ENCODE data around the gene HTR4. TPM values are rescaled to one million over a fixed set of nuclear protein-coding genes. Genes with fewer than 3 reads are reported as not detected.

Gene HTR4
- total and polyA plus RNA-seq, 2 donors from 2014 or later: 0.22 TPM; not detected in 1

GRCh38 chr5:148540647-148541046, 113.7 kb downstream of the HTR4 start:
- TF ChIP-seq, protein P1, sequence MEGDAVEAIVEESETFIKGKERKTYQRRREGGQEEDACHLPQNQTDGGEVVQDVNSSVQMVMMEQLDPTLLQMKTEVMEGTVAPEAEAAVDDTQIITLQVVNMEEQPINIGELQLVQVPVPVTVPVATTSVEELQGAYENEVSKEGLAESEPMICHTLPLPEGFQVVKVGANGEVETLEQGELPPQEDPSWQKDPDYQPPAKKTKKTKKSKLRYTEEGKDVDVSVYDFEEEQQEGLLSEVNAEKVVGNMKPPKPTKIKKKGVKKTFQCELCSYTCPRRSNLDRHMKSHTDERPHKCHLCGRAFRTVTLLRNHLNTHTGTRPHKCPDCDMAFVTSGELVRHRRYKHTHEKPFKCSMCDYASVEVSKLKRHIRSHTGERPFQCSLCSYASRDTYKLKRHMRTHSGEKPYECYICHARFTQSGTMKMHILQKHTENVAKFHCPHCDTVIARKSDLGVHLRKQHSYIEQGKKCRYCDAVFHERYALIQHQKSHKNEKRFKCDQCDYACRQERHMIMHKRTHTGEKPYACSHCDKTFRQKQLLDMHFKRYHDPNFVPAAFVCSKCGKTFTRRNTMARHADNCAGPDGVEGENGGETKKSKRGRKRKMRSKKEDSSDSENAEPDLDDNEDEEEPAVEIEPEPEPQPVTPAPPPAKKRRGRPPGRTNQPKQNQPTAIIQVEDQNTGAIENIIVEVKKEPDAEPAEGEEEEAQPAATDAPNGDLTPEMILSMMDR (IDR thresholded peaks at IDR 0.05; ENCODE audit: borderline replicate concordance, extremely low read depth, insufficient read depth): no peak
- H3K9me3 ChIP-seq (ENCODE audit: control insufficient read depth in 2 of 3, insufficient read depth in 1 of 3, low read length in 3 of 3): no peaks in the 10 kb centered on the region
- no peaks in the 10 kb centered on the region for H3K36me3 ChIP-seq (ENCODE audit: control insufficient read depth in 2 of 3, insufficient read depth in 3 of 3, low read length in 3 of 3)
- no peaks in the 10 kb centered on the region for H3K27me3 ChIP-seq (ENCODE audit: control insufficient read depth, insufficient read depth, low read length)
- H3K4me1 ChIP-seq (ENCODE audit: control insufficient read depth in 2 of 3, insufficient read depth in 2 of 3, low read depth in 1 of 3, low read length in 3 of 3): no peaks in the 10 kb centered on the region
- H3K27ac ChIP-seq (ENCODE audit: low read depth in 2 of 2, low read length in 2 of 2): no peak overlapping the region
- DNase-seq: no peak
- no peak overlapping the region for H3K4me3 ChIP-seq (ENCODE audit: low read length in 3 of 3)
- H3K9ac ChIP-seq (ENCODE audit: low read length in 3 of 3): no peak overlapping the region
- FAIRE-seq: no peak
- intact Hi-C loops (cut with DNase I): no loop called here

DNA sequence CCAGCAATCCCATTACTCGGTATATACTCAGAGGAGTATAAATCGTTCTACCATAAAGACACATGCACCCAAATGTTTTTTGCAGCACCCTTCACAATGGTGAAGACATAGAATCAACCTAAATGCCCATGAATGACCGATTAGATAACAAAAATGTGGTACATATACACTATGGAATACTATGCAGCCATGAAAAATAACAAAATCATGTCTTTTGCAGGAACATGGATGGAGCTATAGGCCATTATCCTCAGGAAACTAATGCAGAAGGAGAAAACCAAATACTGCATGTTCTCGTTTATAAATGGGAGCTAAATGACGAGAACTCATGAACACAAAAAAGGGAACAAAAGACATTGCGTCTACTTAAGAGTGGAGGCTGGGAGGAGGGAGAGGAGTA, 114.5 kb downstream of the HTR4 start:
- no peak overlapping the region for H3K27ac ChIP-seq (ENCODE audit: low read depth in 2 of 2, low read length in 2 of 2)
- H3K27me3 ChIP-seq (ENCODE audit: control insufficient read depth, insufficient read depth, low read length): no peaks in the 10 kb centered on the region
- no peaks in the 10 kb centered on the region for H3K36me3 ChIP-seq (ENCODE audit: control insufficient read depth in 2 of 3, insufficient read depth in 3 of 3, low read length in 3 of 3)
- H3K4me3 ChIP-seq (ENCODE audit: low read length in 3 of 3): no peak overlapping the region
- no peak for FAIRE-seq
- TF ChIP-seq, protein P1 (IDR thresholded peaks at IDR 0.05; ENCODE audit: borderline replicate concordance, extremely low read depth, insufficient read depth): no peak
- no peak for DNase-seq
- intact Hi-C loops (cut with DNase I): no loop called here
- H3K9me3 ChIP-seq (ENCODE audit: control insufficient read depth in 2 of 3, insufficient read depth in 1 of 3, low read length in 3 of 3): peaks cover 0 to 6% (median 0%) of the 10 kb centered on the region in 3 donors
- H3K4me1 ChIP-seq (ENCODE audit: control insufficient read depth in 2 of 3, insufficient read depth in 2 of 3, low read depth in 1 of 3, low read length in 3 of 3): no peaks in the 10 kb centered on the region
- H3K9ac ChIP-seq (ENCODE audit: low read length in 3 of 3): no peak overlapping the region

DNA sequence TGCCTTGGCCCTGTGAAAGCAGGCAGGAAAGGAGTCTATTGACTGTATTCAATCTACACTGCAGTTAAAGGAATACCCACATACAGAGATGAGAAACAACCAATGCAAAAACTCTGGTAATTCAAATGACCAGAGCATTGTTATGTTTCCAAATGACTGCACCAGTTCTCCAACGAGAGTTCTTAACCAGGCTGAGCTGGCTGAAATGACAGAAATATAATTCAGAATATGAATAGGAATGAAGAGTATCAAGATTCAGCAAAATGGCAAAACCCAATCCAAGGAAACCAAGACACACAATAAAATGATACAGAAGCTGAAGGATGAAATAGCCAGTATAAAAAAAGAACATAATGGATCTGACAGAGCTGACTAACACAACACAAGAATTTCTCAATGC, 119.1 kb downstream of the HTR4 start:
- Histone ChIP-seq H3K9ac (ENCODE audit: low read length in 3 of 3) (no peak overlapping the region), H3K4me1 (ENCODE audit: control insufficient read depth in 2 of 3, insufficient read depth in 2 of 3, low read depth in 1 of 3, low read length in 3 of 3) (no peaks in the 10 kb centered on the region), H3K27ac (ENCODE audit: low read depth in 2 of 2, low read length in 2 of 2) (no peak overlapping the region), H3K27me3 (ENCODE audit: control insufficient read depth, insufficient read depth, low read length) (no peaks in the 10 kb centered on the region), H3K36me3 (ENCODE audit: control insufficient read depth in 2 of 3, insufficient read depth in 3 of 3, low read length in 3 of 3) (no peaks in the 10 kb centered on the region), H3K9me3 (ENCODE audit: control insufficient read depth in 2 of 3, insufficient read depth in 1 of 3, low read length in 3 of 3) (peaks cover 0 to 6% (median 0%) of the 10 kb centered on the region in 3 donors), H3K4me3 (ENCODE audit: low read length in 3 of 3) (no peak overlapping the region)
- no peak for DNase-seq
- TF ChIP-seq, protein P1 (IDR thresholded peaks at IDR 0.05; ENCODE audit: borderline replicate concordance, extremely low read depth, insufficient read depth): no peak
- intact Hi-C loops (cut with DNase I): no loop called here
- FAIRE-seq: no peak

All from kidney (tissue), 14 donors.